HG02973 (cell line): ENCODE data around the gene CFAP46.

ENCODE experiments used
- ATAC-seq: cut with Tn5 transposase; IDR thresholded peaks from one replicate; pipeline ENCODE4 v1.9.1; 2021; ENCODE audit warnings: moderate library complexity; ENCODE audit not compliant: unreplicated experiment

Gene CFAP46

DNA sequence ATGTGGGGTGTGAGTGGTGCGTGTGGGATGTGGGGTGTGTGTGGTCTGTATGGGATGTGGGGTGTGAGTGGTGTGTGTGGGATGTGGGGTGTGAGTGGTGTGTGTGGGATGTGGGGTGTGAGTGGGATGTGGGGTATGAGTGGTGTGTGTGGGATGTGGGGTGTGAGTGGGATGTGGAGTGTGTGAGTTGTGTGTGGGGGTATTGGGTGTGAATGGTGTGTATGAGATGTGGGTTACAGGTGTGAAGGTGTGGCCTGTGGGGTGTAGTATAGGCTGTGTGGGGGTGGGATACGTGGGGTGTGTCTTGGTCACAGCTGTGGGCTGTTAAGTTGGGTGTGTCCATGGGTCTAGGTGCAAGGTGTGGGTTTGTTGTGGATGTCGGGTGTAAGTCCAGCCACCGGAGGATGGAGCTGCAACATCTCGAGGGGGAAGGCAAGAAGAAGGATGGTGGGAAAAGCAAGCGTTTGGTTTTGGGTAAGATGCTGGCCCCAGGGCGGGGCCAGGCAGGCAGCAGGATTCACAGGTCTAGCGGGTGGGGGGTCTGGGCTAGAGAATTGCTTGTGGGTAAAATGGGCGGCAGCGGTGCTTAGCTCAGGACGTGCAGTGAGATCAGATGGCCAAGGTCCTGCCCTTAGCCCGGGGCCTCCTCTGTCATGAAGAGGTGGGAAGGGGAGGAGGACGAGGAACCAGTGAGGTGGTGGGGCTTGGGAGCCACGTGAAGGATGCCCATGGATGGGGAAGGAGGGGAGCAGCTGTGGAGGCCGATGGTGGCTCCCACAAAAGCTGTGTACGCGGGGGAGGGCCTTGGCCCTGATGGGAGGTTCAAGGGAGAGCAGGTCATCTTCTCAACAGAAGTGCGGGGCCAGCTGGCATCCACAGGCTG, 60.1 kb downstream of the CFAP46 start:
- ATAC-seq: no peak

- ATAC-seq: no peak
Measured at GRCh38 chr10:132881186-132881920, 61.0 kb downstream of the CFAP46 start.

DNA sequence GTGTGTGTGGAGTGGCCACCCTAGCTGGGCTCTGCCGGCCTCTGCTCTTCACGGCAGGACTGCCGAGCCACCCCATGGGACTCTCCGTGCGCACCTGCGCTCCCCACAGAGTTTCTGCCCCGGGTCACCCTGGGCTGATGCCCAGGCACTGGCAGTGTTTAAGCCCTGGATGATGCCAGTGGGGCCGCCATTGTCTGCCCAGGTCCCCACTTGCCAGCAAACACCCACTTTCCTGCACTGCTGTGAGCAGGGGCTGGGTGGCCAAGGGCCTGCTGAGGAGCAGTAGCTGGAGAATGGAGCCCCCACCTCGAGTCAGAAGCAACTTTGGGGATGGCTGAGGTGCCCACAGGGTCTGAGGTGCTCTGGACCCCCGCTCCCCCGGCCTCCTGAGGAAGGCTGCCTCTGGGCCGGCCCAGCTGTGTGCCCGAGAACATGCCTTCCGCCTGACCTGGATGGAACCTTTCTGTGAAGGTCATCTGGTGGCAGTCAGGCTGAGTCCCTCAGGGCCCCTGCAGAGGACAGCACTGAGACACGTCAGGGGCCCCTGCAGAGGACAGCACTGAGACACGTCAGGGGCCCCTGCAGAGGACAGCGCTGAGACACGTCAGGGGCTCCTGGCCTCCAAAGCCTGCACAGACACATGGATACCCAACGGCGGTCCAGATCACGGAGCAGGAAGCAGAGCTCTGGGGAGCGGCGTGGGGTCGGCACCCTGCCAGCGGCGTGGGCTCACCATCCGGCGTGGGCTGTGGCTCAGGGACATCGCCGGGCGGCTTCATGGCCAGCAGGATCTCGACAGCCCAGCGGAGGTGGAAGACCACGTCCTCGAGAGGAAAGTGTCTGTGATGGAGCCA, 62.0 kb downstream of the CFAP46 start:
- ATAC-seq: no peak

DNA sequence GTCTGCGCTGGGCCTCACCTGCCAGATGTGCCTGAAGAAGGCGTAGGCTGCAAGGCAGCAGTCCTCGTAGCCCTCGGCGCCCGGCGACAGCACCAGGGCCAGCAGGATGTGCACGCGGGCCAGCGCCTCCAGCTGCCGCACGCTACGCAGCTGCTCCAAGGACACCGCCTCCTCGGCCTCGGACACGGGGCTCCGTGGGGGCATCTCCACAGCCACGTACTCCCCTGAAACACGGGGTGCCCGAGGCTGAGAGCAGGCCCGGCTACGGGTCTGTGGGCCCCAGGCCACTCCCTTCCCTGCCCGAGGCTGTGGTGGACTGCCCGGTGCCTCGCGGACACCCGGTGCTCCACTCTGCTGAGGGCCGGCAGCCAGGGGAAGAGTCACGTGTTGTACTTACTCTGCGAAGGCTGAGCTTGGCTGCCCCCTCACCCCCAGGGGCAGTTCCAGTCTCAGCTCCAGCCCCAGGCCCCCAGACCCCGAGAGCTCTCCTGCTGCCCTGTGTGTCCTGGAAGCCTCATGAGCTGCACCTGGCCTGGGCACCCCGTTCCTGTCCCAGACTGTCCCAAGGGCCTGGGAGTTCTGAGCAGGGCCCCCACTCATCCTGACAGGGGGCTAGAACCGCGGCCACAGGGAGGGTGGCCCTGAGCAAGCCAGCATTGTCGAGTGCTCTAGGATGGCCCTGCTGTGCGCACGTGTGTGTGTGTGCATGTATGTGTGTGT, 62.8 kb downstream of the CFAP46 start:
- ATAC-seq: no peak

DNA sequence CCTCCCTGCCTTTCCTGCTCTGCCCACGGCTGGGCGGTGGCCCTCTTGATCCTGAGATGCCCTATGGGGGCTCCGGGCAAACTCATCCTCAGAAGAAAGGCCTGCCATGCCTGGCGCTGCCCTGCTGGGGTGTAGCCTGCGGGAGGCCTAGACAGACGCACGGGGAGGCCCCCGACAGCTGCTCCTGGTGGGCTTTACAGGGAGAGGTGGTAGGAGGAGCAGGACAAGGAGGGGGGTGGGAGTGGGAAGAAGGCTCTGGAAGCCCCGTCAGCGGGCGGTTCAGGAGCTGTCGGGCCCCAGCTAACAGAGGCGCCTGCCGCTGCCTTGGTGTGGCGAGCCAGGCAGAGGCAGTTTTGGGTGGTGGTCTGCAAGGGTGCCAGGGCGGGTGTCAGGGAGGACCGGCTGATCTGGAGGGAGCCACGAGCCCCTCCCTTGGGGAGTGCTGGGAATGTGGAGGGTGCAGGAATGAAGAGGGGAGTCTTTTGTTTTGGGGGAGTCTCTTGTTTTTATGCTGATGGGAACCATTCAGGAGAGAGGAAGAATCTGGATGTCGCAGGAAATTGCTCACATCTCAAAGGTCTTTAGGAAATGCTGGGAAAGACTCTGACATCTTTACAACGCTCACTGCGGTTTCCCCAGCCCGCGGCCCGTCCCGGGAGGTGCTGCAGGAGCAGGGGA, 63.5 kb downstream of the CFAP46 start:
- ATAC-seq: no peak

DNA sequence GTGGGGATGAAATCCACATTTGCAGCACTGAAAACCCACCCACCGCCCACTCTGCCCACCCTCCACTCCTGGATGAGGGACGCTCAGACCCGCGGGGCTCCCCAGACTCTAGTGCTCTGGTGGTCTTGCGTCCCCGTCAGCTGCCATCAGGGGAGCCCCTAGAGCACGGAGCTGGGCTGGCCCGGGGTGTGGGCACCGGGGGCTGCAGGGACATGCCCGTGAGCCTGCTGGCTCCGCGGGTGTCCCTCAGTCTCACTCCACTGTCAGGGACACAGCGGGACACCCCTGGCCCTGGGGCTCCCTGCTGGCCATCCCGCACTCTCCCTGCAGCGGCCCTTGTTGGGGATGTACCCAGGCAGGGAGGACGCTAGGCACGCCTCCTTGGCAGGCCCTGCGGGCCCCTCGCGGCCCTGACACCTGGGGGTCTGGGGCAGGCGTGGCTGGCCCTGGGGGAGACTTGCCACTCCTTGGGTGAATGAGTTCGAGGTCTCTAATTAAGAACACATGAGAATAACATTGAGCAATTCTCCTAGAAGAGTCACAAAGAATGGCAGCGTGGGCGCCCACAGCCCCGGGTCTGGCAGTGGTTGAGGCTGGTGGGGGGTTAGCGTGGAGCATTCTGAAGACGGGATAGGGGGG, 64.2 kb downstream of the CFAP46 start:
- no peak for ATAC-seq

DNA sequence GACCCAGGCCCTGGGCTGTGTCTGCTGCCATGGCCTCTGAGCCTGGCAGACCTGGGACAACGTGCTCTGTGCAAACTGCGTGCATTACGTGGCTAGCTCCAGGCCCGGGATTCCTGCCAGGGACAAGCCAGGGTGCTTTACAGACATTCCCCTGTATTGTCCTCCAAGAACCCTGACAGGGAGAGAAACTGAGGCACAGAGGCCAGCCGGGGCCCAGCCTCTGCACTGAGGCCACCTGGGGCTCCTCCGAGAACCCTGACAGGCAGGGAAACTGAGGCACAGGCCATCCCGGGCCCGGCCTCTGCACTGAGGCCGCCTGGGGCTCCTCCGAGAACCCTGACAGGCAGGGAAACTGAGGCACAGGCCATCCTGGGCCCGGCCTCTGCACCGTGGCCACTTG, 64.9 kb downstream of the CFAP46 start:
- ATAC-seq: no peak

- no peak for ATAC-seq
Measured at GRCh38 chr10:132876993-132877431, 65.4 kb downstream of the CFAP46 start.

- ATAC-seq: no peak
Measured at GRCh38 chr10:132876131-132876860, 66.1 kb downstream of the CFAP46 start.

GRCh38 chr10:132875435-132875834, 66.9 kb downstream of the CFAP46 start:
- ATAC-seq: no peak

- ATAC-seq: no peak
Measured at GRCh38 chr10:132873395-132873794, 69.0 kb downstream of the CFAP46 start.

- ATAC-seq: no peak
Measured at GRCh38 chr10:132872658-132873057, 69.7 kb downstream of the CFAP46 start.

GRCh38 chr10:132870426-132870825, 71.9 kb downstream of the CFAP46 start:
- ATAC-seq: no peak

GRCh38 chr10:132869621-132870020, 72.7 kb downstream of the CFAP46 start:
- ATAC-seq: no peak

- ATAC-seq: no peak
Measured at GRCh38 chr10:132868995-132869394, 73.4 kb downstream of the CFAP46 start.

- ATAC-seq: no peak
Measured at GRCh38 chr10:132867801-132868644, 74.3 kb downstream of the CFAP46 start.

- no peak for ATAC-seq
Measured at GRCh38 chr10:132866601-132867381, 75.6 kb downstream of the CFAP46 start.
